Measurements from ENCODE around the gene NOP56.

NOP56 gene

DNA sequence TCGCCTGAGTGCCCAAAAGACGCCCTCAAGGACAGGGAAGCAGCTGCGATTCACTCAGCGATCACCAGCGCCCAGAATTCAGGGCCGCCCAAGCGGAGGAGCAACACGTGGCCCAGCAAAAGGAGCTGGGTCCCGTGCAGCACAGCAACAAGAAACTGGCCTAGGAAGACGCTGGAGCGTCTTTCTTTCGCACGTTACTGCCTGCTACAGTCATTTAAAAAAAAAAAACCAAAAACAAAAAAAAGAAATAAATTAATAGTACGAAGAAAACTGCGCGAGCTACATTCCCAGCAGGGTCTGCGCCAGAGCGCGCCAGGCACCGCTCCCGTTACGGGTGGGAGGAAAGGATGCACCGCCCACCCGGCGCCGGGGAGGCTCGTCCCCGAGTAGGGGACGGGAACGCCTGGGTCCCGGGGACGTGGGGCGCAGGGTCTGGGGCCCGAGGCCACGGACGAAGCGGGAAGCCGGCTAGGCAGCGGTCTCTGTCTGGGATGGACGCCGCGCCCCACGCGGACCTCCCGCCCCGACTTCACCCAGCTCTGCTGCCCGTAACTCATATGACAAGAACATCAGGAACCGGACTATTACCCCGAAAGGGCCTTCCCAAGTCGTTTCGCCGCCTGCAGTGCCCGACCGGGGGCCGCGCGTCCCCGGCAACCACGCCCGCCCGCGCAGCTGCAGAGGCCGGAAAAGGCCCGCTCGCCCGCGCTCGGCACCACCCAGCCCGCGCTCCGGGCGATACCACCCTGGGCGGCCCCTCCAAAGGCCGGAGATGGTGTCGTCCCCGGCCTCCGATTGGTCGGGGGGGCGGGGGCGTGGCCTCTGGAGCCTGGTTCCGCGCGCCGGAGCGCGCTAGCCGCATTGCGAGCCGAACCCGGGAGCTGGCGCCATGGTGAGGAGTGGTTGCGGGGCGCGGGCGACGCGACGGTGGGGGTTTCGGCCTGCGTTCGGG, at the start of gene NOP56:
Gene NOP56 (plus strand): TSS at position 861 of the 952 bp plus-strand sequence. CDS start 29 bp downstream, at position 890.
- peak; percentile 75 for DNase-seq

DNA sequence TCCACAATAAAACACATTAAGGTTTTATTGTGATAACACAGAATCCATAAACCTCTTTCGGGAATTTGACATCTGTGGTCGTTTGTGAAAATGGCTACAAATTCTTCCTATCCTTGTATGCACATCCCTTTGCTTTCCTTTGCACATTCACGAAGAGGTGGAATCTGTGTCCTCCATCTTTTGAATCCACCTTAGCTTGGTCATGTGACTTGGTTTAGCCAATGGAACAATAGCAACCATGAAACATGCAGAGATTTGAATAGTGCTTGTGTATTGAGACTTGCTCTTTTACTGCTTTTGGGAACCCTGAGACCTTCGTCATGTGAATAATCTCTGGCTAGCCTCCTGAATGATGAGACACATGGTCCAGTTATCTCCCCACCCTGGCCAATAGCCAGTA, 49.7 kb upstream of the NOP56 start:
- no peak for DNase-seq

DNA sequence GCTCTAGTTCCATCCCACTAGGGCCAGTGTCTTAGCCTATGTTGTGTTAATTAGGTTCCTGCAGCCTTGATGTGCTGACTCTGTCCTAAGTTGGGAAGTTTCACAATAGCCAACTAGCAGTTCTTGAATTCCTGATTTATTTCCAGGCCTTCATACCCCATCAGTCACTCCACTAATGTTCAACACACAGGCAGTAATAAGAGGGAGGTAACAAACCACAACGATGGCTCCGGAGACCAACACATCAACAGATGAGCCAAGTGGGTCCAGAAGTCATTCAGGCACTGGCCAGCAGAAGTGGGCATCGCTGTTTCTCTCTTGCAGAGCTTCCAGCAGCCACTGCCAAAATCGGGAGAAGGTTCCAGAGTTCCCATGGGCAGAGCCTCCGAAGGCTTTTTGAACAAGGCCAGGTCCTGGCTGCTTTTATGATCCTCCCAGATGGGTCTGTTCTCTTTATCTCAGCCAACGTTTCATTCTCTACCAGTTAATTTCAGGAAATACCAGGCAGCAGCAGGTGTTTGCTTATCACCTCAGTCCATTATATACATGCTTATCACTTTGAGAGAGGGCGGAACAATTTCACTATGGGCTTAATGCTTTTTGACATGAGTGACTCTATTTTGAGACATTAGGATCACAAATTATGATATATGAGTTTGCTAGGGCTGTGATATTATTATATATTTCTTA, 48.5 kb upstream of the NOP56 start:
- DNase-seq = no peak

GRCh38 chr20:2604506-2604835, 48.0 kb upstream of the NOP56 start:
- DNase-seq = no peak

DNA sequence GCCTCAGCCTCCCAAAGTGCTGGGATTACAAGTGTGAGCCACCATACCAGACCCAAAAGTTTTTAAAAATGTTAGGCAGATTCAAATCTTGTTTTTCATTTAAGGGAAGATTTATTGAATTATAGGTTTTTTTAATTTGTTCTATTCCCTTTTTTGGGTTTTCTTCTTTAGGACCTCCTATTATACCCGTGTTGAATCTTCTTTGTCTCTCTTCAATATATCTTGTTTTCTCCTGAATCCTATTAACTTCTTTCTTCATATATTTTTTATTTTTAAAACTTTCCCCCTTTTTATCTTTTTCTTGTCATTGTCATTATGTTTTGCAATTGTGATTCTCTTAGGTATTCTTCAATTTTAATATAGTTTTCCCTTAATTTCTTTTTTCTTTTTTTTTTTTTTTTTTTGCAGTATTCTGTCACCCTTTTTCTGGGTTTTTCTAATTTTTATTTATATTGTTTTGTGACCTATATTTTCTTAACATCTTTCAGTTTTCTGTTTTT, 45.9 kb upstream of the NOP56 start:
- DNase-seq = no peak

- DNase-seq = no peak
These were observed 42.1 kb upstream of the NOP56 start for GRCh38 chr20:2610326-2610725.

DNA sequence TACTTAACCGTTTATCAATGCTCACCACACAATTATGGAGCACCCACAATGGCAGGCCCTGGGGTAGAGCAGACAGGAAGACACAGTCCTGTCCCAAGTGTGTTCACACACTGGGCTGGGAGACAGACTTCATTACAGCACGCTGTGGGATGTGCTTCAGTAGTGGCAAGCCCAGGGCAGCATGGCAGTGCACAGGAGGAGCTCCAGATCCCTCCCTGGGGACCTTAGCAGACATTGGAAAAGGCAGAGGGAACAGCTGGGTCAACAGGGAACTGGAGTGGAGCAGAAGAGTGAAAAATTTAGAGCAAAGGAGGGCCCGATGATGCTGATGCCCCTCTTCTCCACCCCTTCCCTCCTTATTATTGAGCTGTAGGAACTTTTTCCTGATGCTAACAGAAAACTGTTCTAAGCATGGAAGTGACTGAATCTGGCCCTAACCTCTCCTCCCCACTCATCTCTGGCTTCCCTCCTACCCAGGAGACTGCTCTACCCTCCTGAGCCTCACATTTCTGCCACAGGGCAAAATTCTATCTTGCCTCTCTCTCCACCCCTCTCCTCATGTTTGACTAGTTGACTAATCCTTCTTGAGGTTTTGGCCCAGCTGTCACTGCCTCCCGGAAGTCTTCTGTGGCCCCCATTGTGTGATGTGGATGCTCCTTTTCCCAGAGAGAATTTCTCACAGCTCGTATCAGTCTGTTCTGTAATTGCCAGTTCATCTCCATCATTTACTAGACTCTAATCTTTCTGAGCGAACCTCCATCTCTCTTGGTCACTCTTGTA, 41.3 kb upstream of the NOP56 start:
- DNase-seq = no peak

GRCh38 chr20:2612073-2612472, 40.4 kb upstream of the NOP56 start:
- DNase-seq = no peak

DNA sequence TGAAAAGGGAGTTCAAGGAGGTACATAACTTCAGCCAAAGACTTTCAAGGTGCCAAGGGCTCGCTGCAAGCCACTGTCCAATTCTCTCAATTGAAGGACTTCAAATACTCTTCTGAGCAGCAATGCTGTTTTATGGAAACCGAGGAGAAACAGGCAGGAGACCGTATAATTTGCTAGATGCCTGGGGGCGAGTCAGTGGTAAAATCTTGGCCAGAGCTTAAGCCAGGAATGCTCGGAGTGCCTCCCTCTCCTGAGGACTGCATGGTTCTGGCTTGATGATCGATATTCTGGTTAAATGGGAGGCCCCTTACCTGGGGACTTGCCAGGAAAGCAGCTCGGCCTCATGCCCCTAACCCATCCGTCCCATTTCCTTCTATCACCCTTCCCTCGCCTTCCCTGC, 35.8 kb upstream of the NOP56 start:
- no peak for DNase-seq

GRCh38 chr20:2617099-2617714, 35.2 kb upstream of the NOP56 start:
- no peak for DNase-seq

DNA sequence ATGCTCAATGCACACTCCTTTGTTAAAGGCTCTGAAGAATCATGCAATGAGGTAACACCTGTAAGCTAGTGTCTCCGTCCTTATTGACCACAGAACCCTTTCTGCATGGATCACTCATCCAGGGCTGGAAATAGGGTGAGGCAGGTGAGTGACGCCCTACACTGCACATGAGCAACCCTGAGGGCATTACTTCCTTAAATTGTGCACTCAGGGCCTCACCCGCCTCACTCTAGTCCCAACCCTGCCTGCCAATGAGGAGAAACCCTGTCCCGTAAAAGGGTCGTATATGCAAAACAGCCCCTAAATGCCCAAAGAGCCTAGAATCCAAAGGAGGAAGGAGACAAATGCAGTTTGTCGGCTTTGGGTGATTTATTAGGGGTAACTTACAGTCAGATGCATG, 33.6 kb upstream of the NOP56 start:
- DNase-seq = no peak

- DNase-seq = no peak
These were observed 33.1 kb upstream of the NOP56 start for GRCh38 chr20:2619337-2619736.

GRCh38 chr20:2619961-2620595, 32.4 kb upstream of the NOP56 start:
- DNase-seq = no peak

DNA sequence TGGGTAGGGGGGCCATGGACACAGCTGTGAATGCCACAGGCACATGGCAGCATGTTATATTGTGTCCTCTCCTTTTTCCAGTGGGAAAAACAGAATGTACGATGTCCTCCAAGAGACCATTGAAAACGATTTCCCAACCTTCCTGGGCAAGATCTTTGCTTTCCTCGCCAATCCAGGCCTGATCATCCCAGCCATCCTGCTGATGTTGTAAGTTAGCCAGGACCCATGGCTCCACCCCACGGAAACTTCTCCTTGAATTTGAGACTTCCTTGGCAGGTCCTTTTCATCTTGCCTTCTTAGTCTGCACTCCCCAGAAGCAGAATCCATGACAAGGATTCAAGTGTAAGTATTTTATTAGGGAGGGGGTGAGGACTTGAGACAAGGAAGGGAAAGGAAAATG, 28.2 kb upstream of the NOP56 start:
- no peak for DNase-seq

DNA sequence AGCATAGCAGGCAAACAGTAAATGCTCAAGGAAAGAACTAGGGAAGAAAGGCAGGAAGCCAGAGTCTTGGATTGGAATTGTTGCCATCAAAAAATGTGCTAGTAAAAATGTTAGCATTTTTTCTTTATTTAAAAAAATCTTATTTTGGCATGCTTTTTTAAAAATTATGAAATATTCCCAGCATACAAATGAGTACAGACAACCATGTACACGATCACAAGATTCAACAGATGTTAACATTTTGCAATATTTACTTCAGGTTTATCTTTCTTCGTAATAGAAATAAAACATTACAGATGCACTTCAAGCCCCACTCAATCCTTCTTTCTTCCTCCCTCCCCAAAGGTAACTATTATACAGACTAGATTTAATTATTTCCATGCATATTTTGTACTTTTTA, 27.4 kb upstream of the NOP56 start:
- DNase-seq = no peak

- no peak for DNase-seq
These were observed 25.4 kb upstream of the NOP56 start for GRCh38 chr20:2626853-2627541.

GRCh38 chr20:2631228-2631627, 21.2 kb upstream of the NOP56 start:
- no peak for DNase-seq

DNA sequence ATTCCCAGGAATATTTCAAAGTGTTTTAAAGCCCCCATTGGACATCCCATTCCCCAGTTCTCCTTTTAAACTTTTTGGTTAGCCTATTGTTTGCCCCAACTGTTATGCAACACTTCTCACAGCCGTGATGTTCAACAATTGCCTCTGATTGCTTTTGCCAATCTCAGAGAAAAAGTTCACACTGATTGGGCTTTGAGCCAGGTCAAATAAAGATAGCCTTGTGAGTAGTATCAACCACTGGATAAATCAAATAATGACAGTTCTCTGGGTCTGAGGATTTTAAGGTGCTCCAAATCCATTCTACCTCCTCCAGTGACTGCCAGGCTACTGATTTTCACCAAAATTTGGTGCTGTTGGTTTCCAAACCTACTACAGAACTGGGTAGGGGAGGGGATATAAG, 19.1 kb upstream of the NOP56 start:
- DNase-seq = no peak

GRCh38 chr20:2637246-2637645, 15.2 kb upstream of the NOP56 start:
- DNase-seq = no peak

- DNase-seq = no peak
These were observed 12.2 kb upstream of the NOP56 start for GRCh38 chr20:2640260-2640659.

- no peak for DNase-seq
These were observed 11.5 kb upstream of the NOP56 start for GRCh38 chr20:2640899-2641298.

DNA sequence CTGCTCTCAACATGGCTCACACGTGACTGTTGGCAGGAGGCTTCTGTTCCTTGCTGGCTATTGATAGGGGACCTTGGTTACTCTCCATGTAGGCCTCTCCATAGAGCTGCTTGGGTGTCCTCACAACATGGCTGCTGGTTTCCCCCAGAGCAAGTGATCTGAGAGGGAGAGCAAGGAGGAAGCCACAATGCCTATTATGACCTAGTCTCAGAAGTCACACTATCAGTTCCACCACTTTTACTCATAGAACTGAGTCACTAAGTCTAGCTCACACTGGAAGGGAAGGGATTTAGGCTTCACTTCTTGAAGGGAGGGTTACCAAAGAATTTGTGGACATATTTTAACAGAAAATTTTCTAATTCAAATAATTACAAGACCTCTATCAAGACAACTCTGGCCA, 8.7 kb upstream of the NOP56 start:
- no peak for DNase-seq

All from amniotic stem cell (primary cell).